ENCODE results near the gene NFATC1.

The NFATC1 gene

GRCh38 chr18:79459946-79460480 is 64.3 kb downstream of the NFATC1 start:
- no peak for DNase-seq

GRCh38 chr18:79460481-79461300 is 65.0 kb downstream of the NFATC1 start:
- no peak for DNase-seq

GRCh38 chr18:79461627-79462026 is 65.9 kb downstream of the NFATC1 start:
- DNase-seq, result no peak

DNA sequence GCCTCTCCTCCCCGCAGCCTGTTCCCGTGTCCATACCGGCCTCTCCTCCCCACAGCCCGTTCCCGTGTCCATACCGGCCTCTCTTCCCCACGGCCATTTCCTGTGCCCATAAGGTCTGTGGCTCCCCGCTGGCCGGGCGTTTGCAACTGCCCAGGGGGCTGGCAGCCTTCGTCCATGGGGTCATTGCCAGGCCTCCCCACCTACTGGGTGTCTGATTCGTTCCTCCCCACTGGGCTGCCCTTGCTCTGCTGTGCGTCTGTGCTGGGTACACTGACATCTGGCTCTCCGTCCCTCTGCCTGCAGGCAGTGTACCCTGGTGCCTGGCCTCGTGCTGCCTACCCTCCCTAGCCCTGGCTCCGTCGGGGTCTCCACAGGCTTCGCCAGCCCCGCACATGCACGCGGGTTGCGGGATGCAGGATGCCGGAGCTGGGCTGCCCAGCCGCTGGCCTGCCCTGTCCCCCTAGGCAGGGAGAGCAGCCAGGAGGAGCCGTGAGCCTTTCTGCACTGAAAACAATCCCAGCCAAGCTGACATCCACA is 67.8 kb downstream of the NFATC1 start:
- DNase-seq, result no peak

GRCh38 chr18:79465392-79465991 is 69.8 kb downstream of the NFATC1 start:
- no peak for DNase-seq

- no peak for DNase-seq
Observed at GRCh38 chr18:79466591-79466990, 70.9 kb downstream of the NFATC1 start.

DNA sequence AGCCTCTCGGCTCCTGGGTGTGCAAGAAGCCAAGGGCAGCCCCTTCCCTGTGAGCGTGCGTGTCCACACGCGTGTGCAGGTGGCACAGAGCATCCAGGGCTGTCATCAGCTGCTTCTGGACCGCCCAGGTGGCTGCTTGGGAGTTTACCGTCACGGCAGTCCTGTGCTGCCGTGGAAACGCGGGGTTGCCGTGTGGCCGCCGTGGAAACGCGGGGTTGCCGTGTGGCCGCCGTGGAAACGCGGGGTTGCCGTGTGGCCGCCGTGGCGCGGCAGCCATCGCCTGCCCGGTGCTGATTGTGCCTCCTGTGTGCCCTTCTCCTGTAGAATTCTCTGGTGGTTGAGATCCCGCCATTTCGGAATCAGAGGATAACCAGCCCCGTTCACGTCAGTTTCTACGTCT is 71.4 kb downstream of the NFATC1 start:
- no peak for DNase-seq

- no peak for DNase-seq
Observed at GRCh38 chr18:79468119-79468789, 72.5 kb downstream of the NFATC1 start.

DNA sequence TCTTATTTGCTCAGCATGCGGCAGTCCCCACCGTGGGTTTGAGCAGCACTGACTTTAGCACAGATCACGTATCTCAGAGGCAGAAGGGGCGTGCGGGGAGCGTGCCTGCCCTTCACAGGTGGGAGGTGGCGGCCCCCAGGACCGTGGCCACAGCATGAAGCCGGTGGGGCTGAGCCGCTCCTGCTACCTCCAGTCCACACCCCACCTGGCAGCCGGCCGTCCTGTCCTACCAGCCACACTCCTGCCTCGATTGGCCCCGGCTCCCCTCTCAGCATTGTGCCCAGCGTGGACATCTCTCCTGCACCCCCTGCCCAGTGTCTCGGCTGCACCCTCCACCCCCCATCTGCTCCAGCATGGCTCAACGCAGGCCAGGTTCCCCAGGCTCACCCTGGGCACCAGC is 73.6 kb downstream of the NFATC1 start:
- no peak for DNase-seq

DNA sequence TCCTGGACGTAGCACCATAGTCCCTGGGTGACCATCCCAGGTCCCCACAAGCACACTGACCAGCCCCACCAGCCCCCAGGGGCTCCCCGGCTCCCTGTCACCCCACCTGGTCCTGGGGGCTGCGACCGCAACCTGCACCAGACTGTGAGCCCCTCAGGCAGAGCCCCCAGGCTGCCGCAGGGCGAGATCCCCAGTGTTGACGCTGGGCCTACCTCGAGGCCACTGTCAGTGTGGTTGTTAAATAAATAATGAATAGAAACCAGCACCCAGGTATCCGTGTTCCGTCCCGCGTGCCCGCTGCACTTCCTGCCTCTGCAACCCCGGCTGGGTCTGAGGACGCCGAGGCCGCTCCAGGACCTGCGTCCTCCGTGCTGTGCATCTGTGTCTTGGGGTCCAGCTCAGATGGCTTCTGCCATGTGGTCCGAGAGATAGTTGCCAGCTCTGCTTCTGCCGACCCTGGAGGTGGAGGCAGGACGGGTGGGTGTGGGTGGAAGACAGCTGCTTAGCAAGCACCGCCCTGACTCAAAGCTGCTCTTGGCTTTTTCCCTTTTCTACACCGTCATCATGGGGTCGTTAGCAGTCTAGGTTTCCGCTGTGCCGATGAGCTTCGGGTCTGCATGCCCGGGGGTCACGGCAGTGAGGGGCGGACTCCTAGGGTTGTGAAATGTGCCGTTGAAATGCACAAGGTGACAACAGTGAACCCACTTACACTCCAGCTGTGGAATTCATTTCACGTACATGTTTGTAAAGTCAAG is 74.2 kb downstream of the NFATC1 start:
- DNase-seq, result no peak

GRCh38 chr18:79470547-79470946 is 74.8 kb downstream of the NFATC1 start:
- DNase-seq, result no peak

DNA sequence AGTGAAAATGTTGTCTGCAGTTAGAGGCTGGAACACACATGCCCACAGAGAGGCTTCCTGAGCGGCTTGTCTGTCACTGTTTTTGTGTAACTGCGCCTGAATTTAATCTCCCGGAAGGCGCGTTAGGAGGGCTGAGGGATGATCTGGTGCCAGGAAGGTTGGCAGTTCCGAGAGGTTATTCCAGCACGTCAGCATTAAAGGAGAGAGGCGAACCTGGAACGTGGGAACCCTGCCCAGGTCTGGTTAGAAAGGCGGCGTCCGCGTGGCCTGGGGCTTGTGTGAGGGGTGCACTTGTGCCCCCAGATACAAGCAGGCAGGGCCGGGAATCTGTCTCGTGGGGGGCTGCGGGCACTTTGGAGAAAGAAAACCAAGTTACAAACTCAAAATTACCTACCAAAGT is 75.3 kb downstream of the NFATC1 start:
- DNase-seq, result no peak

GRCh38 chr18:79471597-79471996 is 75.9 kb downstream of the NFATC1 start:
- DNase-seq, result no peak

GRCh38 chr18:79472176-79472575 is 76.4 kb downstream of the NFATC1 start:
- no peak for DNase-seq

GRCh38 chr18:79472946-79473345 is 77.2 kb downstream of the NFATC1 start:
- no peak for DNase-seq

DNA sequence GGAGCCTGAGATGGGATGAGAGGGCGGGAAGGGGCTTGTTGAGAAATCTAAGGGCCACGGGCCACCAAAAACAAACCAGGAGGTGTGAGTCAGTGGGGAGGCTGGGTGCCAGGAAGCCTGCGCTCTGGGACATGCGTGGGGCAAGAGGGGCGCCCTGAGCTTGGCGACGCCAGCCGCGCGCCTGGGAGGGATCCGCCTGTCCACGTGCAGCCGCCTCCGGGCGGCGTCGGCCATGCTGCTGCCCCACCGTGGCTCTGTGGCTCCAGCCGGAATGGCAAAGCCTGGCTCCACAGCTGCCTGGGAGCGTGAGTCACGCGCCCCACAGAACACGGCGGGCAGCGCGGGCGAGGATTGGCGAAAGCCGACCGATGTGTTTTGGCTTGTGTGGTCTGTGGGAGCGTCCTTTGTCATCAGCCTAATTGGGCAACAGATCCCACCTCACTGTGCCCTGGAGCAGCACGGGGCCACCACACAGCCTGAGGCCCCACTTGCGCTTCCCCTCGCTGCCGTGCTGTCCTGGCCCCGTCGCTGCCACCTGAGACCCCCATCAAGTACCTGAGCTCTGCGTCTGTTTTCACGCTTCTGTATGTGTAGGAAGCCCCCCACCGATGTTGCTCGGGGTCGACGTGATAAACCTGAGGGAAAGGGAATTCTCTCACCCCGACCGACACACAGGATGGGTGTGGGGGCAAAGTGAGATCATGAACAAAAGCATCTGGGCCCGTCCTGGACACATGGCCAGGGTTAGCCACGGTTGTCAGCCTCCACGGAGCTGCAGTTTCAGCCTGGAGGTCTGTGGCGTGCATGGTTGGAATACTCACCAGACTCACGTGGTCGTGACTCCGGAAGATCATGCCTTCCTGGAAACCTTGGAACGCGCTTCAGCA is 80.5 kb downstream of the NFATC1 start:
- no peak for DNase-seq

- no peak for DNase-seq
Observed at GRCh38 chr18:79476918-79477571, 81.3 kb downstream of the NFATC1 start.

DNA sequence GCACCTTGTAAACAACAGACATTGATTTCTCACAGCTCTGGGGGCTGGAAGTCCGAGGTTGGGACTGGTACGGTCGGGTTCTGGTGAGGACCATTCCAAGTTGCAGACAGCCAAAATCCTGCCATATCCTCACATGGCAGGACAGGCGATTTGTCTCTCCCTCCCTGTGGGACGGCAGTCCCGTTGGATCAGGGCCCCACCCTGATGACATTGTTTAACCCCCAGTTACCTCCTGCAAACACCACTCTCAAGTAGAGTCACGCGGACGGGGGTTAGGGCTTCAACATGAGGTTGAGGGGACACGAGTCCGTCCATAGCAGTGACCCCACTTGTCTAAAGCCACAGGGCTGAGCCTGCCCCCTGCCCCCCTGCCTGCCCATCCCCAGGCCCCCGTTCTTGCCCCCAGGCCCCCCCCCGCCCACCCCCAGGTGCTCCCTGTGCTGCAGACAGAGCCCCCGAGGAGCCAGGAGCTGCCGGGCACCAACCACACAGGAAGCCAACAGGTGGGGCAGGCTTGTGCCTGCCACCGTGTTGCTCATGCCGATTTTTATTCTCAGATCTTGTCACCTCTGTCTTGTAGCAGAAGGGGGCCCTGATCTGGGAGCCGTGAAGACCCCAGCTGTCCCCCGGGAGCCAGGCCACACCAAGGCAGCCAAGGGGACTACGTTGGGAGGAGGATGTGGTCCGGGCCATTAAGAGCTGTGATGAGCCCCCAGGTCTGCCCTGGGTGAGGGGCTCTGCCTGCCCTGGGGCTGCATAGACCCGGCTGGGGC is 82.2 kb downstream of the NFATC1 start:
- no peak for DNase-seq

DNA sequence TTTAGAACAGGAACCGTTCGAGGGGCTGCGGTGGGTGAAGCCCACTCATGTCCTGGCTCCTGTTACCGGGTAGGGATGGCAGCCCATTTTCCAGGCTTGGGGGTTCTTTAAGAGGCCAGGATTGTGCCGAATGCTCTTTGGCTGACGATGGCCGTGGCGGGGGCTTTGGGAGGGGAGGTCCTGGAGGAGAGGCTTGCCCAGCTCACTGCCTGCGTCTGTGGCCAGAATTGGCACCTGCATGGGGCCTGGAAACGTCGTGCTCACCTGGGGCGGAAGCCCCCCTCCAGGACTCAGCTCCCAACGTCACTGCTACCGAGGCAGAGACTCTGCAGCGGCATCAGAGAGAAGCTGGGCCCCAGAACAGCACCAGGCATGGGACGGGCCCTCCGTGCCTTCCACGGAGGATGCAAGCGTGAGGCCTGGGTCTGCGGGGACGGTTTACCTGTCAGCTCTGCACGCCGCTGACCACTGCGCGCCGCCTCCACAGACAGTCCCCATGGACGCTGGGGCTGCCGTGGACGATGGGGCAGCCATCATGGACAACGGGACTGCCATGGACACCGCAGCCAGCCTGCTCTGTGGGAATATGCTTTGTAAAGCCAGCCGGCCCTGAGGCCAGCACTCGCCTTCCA is 82.9 kb downstream of the NFATC1 start:
- no peak for DNase-seq

All from NCI-H2227 treated with DMSO at 0.1 percent for 48 hours (cell line).